IPS-18a (cell line): ENCODE data around the gene ASXL2.
"Not testable (repeated sequence)": the region's sequence is repeated elsewhere in the genome, so short reads cannot be mapped to it uniquely, and the experiment has no call there.

Source experiments
- H3K27ac ChIP-seq: one replicate; pipeline ENCODE4 v1.5.1; 2013; ENCODE audit warnings: low read length
- H3K27me3 ChIP-seq: one replicate; pipeline ENCODE4 v1.6.1; 2013; ENCODE audit warnings: mild to moderate bottlenecking, low read length; ENCODE audit not compliant: control insufficient read depth, insufficient read depth
- H3K36me3 ChIP-seq: one replicate; pipeline ENCODE4 v1.6.1; 2013; ENCODE audit warnings: low read depth, low read length; ENCODE audit not compliant: control insufficient read depth
- H3K4me1 ChIP-seq: one replicate; pipeline ENCODE4 v1.6.1; 2013; ENCODE audit warnings: low read depth, low read length; ENCODE audit not compliant: control insufficient read depth
- H3K4me3 ChIP-seq: one replicate; pipeline ENCODE4 v1.5.1; 2013; ENCODE audit warnings: low read length
- H3K9ac ChIP-seq: one replicate; pipeline ENCODE4 v1.6.1; 2013; ENCODE audit warnings: mild to moderate bottlenecking, low read length, moderate library complexity
- H3K9me3 ChIP-seq: one replicate; pipeline ENCODE4 v1.6.1; 2013; ENCODE audit warnings: low read depth, low read length; ENCODE audit not compliant: control insufficient read depth

The ASXL2 gene

GRCh38 chr2:25722224-25722623, 156.1 kb downstream of the ASXL2 start:
- H3K4me3 ChIP-seq: no peak overlapping the region
- H3K27ac ChIP-seq: no peak overlapping the region
- no peak overlapping the region for H3K9ac ChIP-seq
- H3K9me3 ChIP-seq: no peaks in the 10 kb centered on the region
- H3K27me3 ChIP-seq: no peaks in the 10 kb centered on the region
- H3K36me3 ChIP-seq: no peaks in the 10 kb centered on the region
- no peaks in the 10 kb centered on the region for H3K4me1 ChIP-seq

- no peaks in the 10 kb centered on the region for H3K9me3 ChIP-seq
- H3K9ac ChIP-seq: no peak overlapping the region
- H3K36me3 ChIP-seq: no peaks in the 10 kb centered on the region
- no peak overlapping the region for H3K4me3 ChIP-seq
- no peak overlapping the region for H3K27ac ChIP-seq
- no peaks in the 10 kb centered on the region for H3K27me3 ChIP-seq
- H3K4me1 ChIP-seq: no peaks in the 10 kb centered on the region
Observed at GRCh38 chr2:25720575-25720974, 157.7 kb downstream of the ASXL2 start.

GRCh38 chr2:25714740-25715139, 163.5 kb downstream of the ASXL2 start:
- Histone ChIP-seq H3K4me1 (no peaks in the 10 kb centered on the region), H3K27ac (no peak overlapping the region), H3K36me3 (no peaks in the 10 kb centered on the region), H3K27me3 (no peaks in the 10 kb centered on the region), H3K9me3 (no peaks in the 10 kb centered on the region), H3K9ac (no peak overlapping the region), H3K4me3 (no peak overlapping the region)

- no peaks in the 10 kb centered on the region for H3K9me3 ChIP-seq
- H3K27me3 ChIP-seq: no peaks in the 10 kb centered on the region
- no peak overlapping the region for H3K27ac ChIP-seq
- no peak overlapping the region for H3K9ac ChIP-seq
- no peak overlapping the region for H3K4me3 ChIP-seq
- H3K4me1 ChIP-seq: no peaks in the 10 kb centered on the region
- no peaks in the 10 kb centered on the region for H3K36me3 ChIP-seq
Observed at GRCh38 chr2:25712455-25712854, 165.8 kb downstream of the ASXL2 start.

GRCh38 chr2:25711675-25712354, 166.5 kb downstream of the ASXL2 start:
- H3K4me1 ChIP-seq: no peaks in the 10 kb centered on the region
- H3K9me3 ChIP-seq: no peaks in the 10 kb centered on the region
- no peak overlapping the region for H3K4me3 ChIP-seq
- H3K9ac ChIP-seq: no peak overlapping the region
- H3K27me3 ChIP-seq: no peaks in the 10 kb centered on the region
- no peaks in the 10 kb centered on the region for H3K36me3 ChIP-seq
- H3K27ac ChIP-seq: no peak overlapping the region

GRCh38 chr2:25710750-25711149, 167.5 kb downstream of the ASXL2 start:
- no peaks in the 10 kb centered on the region for H3K27me3 ChIP-seq
- H3K4me1 ChIP-seq: no peaks in the 10 kb centered on the region
- H3K4me3 ChIP-seq: no peak overlapping the region
- H3K9me3 ChIP-seq: no peaks in the 10 kb centered on the region
- H3K27ac ChIP-seq: no peak overlapping the region
- H3K36me3 ChIP-seq: no peaks in the 10 kb centered on the region
- H3K9ac ChIP-seq: no peak overlapping the region

GRCh38 chr2:25709349-25709748, 168.9 kb downstream of the ASXL2 start:
- Histone ChIP-seq H3K9ac (no peak overlapping the region), H3K4me3 (no peak overlapping the region), H3K27me3 (no peaks in the 10 kb centered on the region), H3K27ac (no peak overlapping the region), H3K36me3 (no peaks in the 10 kb centered on the region), H3K4me1 (no peaks in the 10 kb centered on the region), H3K9me3 (no peaks in the 10 kb centered on the region)

- H3K36me3 ChIP-seq: no peaks in the 10 kb centered on the region
- H3K27ac ChIP-seq: no peak overlapping the region
- H3K9me3 ChIP-seq: no peaks in the 10 kb centered on the region
- no peak overlapping the region for H3K4me3 ChIP-seq
- H3K9ac ChIP-seq: no peak overlapping the region
- no peaks in the 10 kb centered on the region for H3K4me1 ChIP-seq
- H3K27me3 ChIP-seq: no peaks in the 10 kb centered on the region
Observed at GRCh38 chr2:25707927-25708590, 170.2 kb downstream of the ASXL2 start.

GRCh38 chr2:25705575-25705974, 172.7 kb downstream of the ASXL2 start:
- H3K9ac ChIP-seq, H3K9me3 ChIP-seq, H3K36me3 ChIP-seq, H3K27ac ChIP-seq, H3K4me1 ChIP-seq, H3K4me3 ChIP-seq, H3K27me3 ChIP-seq: not testable (repeated sequence)

- Histone ChIP-seq H3K27me3 (peaks cover 21% of the 10 kb centered on the region), H3K4me1 (peaks cover 5% of the 10 kb centered on the region), H3K36me3 (no peaks in the 10 kb centered on the region), H3K4me3 (no peak overlapping the region), H3K9me3 (no peaks in the 10 kb centered on the region), H3K9ac (no peak overlapping the region), H3K27ac (no peak overlapping the region)
Observed at GRCh38 chr2:25701801-25702200, 176.5 kb downstream of the ASXL2 start.

- H3K4me1 ChIP-seq: peaks cover 5% of the 10 kb centered on the region
- H3K36me3 ChIP-seq: no peaks in the 10 kb centered on the region
- H3K9ac ChIP-seq: no peak overlapping the region
- H3K27me3 ChIP-seq: peaks cover 21% of the 10 kb centered on the region
- no peak overlapping the region for H3K4me3 ChIP-seq
- H3K9me3 ChIP-seq: no peaks in the 10 kb centered on the region
- no peak overlapping the region for H3K27ac ChIP-seq
Observed at GRCh38 chr2:25700221-25700660, 178.0 kb downstream of the ASXL2 start.

GRCh38 chr2:25699216-25699615, 179.1 kb downstream of the ASXL2 start:
- Histone ChIP-seq H3K9me3 (no peaks in the 10 kb centered on the region), H3K9ac (no peak overlapping the region), H3K27ac (no peak overlapping the region), H3K4me1 (peaks cover 5% of the 10 kb centered on the region), H3K27me3 (peaks cover 21% of the 10 kb centered on the region), H3K36me3 (no peaks in the 10 kb centered on the region), H3K4me3 (no peak overlapping the region)
